GM12878 (cell line): ENCODE results near the gene VARS1. TPM values are rescaled to one million over a fixed set of nuclear protein-coding genes. Genes with fewer than 3 reads are reported as not detected.

ENCODE experiments used
- ATAC-seq: fragments of 200-7000 bp; cut with Tn5 transposase; 3 replicates; pipeline ENCODE4 v1.9.1; 2020; ENCODE audit warnings: mild to moderate bottlenecking, moderate library complexity
- BruUV-seq: library from RNA; stranded (reverse); fragments of 400-500 nt; replicated peaks from 2 replicates; lab custom pipeline; 2021; lab: Mats Ljungman, UMichigan
- CTCF ChIA-PET: fragments of 300-600 bp; sonication (Branson Sonifier 250); formaldehyde crosslinking; extraction: SDS; loops from one replicate; lab custom pipeline; 2021; ENCODE audit warnings: inconsistent platforms; lab: Yijun Ruan, JAX
- POLR2A ChIA-PET: fragments of 350-600 bp; formaldehyde crosslinking; extraction: SDS; loops from one replicate; lab custom pipeline; 2021; ENCODE audit warnings: inconsistent platforms; lab: Charles Lee
- RAD21 ChIA-PET: fragments of 300-600 bp; sonication (Branson Sonifier 250); formaldehyde crosslinking; loops from one replicate; lab custom pipeline; 2023; ENCODE audit warnings: antibody characterized with exemption; ENCODE audit not compliant: unreplicated experiment; lab: Charles Lee
- SMC1A ChIA-PET: fragments of 300-600 bp; sonication (Branson Sonifier 250); formaldehyde crosslinking; loops from one replicate; lab custom pipeline; 2023; ENCODE audit not compliant: unreplicated experiment, uncharacterized antibody; lab: Charles Lee
- DNase-seq: peaks from one replicate; pipeline ENCODE4 v3.0.0-alpha.2; 2011; ENCODE audit warnings: low read depth, low spot score
- FAIRE-seq: peaks from 3 replicates; lab custom pipeline; 2011; peaks lifted over from hg19 to GRCh38; lab: Jason Lieb, UNC
- H2AFZ ChIP-seq: 2 replicates; pipeline ENCODE4 v1.6.0; 2011; ENCODE audit warnings: low read depth, low read length, control low read depth; ENCODE audit not compliant: control insufficient read depth
- H3K27ac ChIP-seq: 2 replicates; pipeline ENCODE4 v1.5.1; 2011; ENCODE audit warnings: control low read depth; ENCODE audit not compliant: control insufficient read depth, insufficient read depth
- H3K27me3 ChIP-seq, 2 experiments: replicated peaks in 1 of 2; 2 replicates each; pipeline versions ENCODE4 v1.6.0 to v1.6.1; 2011; ENCODE audit warnings: low read length in 1 of 2; ENCODE audit not compliant: control insufficient read depth in 2 of 2, insufficient read depth in 2 of 2
- H3K36me3 ChIP-seq, 2 experiments: 2 replicates each; pipeline ENCODE4 v1.5.1; 2011; ENCODE audit warnings: low read length in 1 of 2; ENCODE audit not compliant: control insufficient read depth in 2 of 2, insufficient read depth in 2 of 2
- H3K4me1 ChIP-seq: 2 replicates; pipeline ENCODE4 v1.6.1; 2011; ENCODE audit warnings: mild to moderate bottlenecking, low read length, moderate library complexity, mixed read lengths; ENCODE audit not compliant: control insufficient read depth, insufficient read depth
- H3K4me2 ChIP-seq: 2 replicates; pipeline ENCODE4 v1.6.0; 2011; ENCODE audit warnings: control low read depth; ENCODE audit not compliant: control insufficient read depth, insufficient read depth
- H3K4me3 ChIP-seq: fragments of 200-600 bp; sonication (generic); 2 replicates; pipeline ENCODE4 v1.5.1; 2016
- H3K79me2 ChIP-seq: 2 replicates; pipeline ENCODE4 v1.6.0; 2011; ENCODE audit warnings: low read length; ENCODE audit not compliant: control insufficient read depth, insufficient read depth
- H3K9ac ChIP-seq: 2 replicates; pipeline ENCODE4 v1.8.0; 2011; ENCODE audit warnings: low read length, control low read depth, mixed read lengths; ENCODE audit not compliant: control insufficient read depth, insufficient read depth
- H3K9me3 ChIP-seq: replicated peaks from 3 replicates; pipeline ENCODE4 v1.5.1; 2011; ENCODE audit warnings: mild to moderate bottlenecking, low read length; ENCODE audit not compliant: control insufficient read depth, insufficient read depth
- H4K20me1 ChIP-seq: 2 replicates; pipeline ENCODE4 v1.6.0; 2011; ENCODE audit not compliant: control insufficient read depth, insufficient read depth
- CHD1 ChIP-seq: IDR thresholded peaks from 2 replicates; pipeline ENCODE4 v1.6.1; 2012; ENCODE audit warnings: low read depth, low read length, improper control_type of control experiment
- E2F4 ChIP-seq: IDR thresholded peaks from 2 replicates; pipeline ENCODE4 v1.6.1; 2012; ENCODE audit warnings: low read depth, low read length, improper control_type of control experiment
- EZH2 ChIP-seq: IDR thresholded peaks from 2 replicates; pipeline ENCODE4 v1.6.1; 2012; ENCODE audit warnings: low read depth, mild to moderate bottlenecking, control low read depth, inconsistent platforms, low read length, borderline replicate concordance; ENCODE audit not compliant: control insufficient read depth
- KAT2A ChIP-seq: conservative IDR thresholded peaks from 2 replicates; pipeline ENCODE4 v1.6.1; 2011; ENCODE audit warnings: low read depth, low read length; ENCODE audit not compliant: control insufficient read depth
- KLF5 ChIP-seq: fragments of 450-650 bp; IDR thresholded peaks from 2 replicates; pipeline ENCODE4 v1.6.1; 2014; ENCODE audit warnings: mild to moderate bottlenecking; ENCODE audit not compliant: partially characterized antibody
- PAX5 ChIP-seq: IDR thresholded peaks from 2 replicates; pipeline ENCODE4 v1.6.1; 2011; ENCODE audit warnings: low read depth, low read length, borderline replicate concordance
- SP1 ChIP-seq: IDR thresholded peaks from one replicate; pipeline ENCODE4 v1.6.1; 2011; ENCODE audit warnings: low read depth, low read length
- USF1 ChIP-seq: IDR thresholded peaks from 2 replicates; pipeline ENCODE4 v1.6.1; 2011; ENCODE audit warnings: borderline replicate concordance, low read depth, mild to moderate bottlenecking, moderate library complexity, mixed read lengths, low read length; ENCODE audit not compliant: insufficient read depth; ENCODE audit errors: extremely low read length
- ZBED1 ChIP-seq: IDR thresholded peaks from 2 replicates; pipeline ENCODE4 v1.6.1; 2016; ENCODE audit warnings: borderline replicate concordance
- ZSCAN29 ChIP-seq: fragments of 450-650 bp; IDR thresholded peaks from 2 replicates; pipeline ENCODE4 v1.6.1; 2017; ENCODE audit warnings: mild to moderate bottlenecking, moderate library complexity
- WGBS: methylation state at CpG from one replicate; pipeline ENCODE4 v1.1.6; 2016; ENCODE audit warnings: low lambda C conversion rate; ENCODE audit not compliant: insufficient replicate concordance, insufficient coverage; ENCODE audit errors: missing lambda C conversion rate; 5-methylcytosine and 5-hydroxymethylcytosine counted together
- in situ Hi-C: fragments of 300-500 bp; cut with MboI; formaldehyde crosslinking; loops from 9 replicates; pipeline ENCODE4 v1.14.3; 2018; ENCODE audit warnings: mixed read lengths
- intact Hi-C: fragments of 100-400 bp; cut with micrococcal nuclease; formaldehyde crosslinking; loops from one replicate; pipeline ENCODE4 v1.14.2; 2022; ENCODE audit not compliant: unreplicated experiment
- polyA plus RNA-seq, 11 experiments: library from polyadenylated mRNA; depleted of rRNA in 4 of 11; unstranded in 6 of 11; stranded (reverse) in 5 of 11; fragments of >200 nt; fragmentation: Nextera tagmentation in 4 of 11; fragmentation: Illumina TruSeq in 1 of 11; extraction: Ambion mirVana in 4 of 11; extraction: Trizol in 1 of 11; gene quantifications; 1 replicate in 1 of 11; 2 replicates in 10 of 11; pipeline versions ENCODE4 v1.2.1 to v1.2.3, GENCODE V29; 2011 to 2016; ENCODE audit warnings: inconsistent platforms in 2 of 11, missing spikeins in 2 of 11, low read depth in 1 of 11
- total RNA-seq, 4 experiments: library from RNA; depleted of rRNA in 3 of 4; stranded (reverse); fragments of >200 nt in 3 of 4; fragmentation: Illumina TruSeq in 1 of 4; extraction: Trizol in 1 of 4; gene quantifications; 2 replicates each; pipeline versions ENCODE4 v1.2.1 to v1.2.3, GENCODE V29; 2013 to 2021

VARS1 gene
- total and polyA plus RNA-seq, 10 of the 15 experiments (the other 5 are each of a cell fraction or from before 2014, with no cell fraction given), result 1.2 to 243 (median 80.7) TPM

GRCh38 chr6:31765559-31765909 is 30.0 kb downstream of the VARS1 start:
- no peaks in the 10 kb centered on the region for H3K4me1 ChIP-seq
- no peak for ATAC-seq
- no peak overlapping the region for H2AFZ ChIP-seq
- H3K27me3 ChIP-seq, result no peaks in the 10 kb centered on the region
- in situ Hi-C loops (no loop called here), intact Hi-C loops (no loop called here)
- 82% methylated on average over 8 of the region's 9 CpGs for WGBS
- no peaks in the 10 kb centered on the region for H4K20me1 ChIP-seq
- no peak for DNase-seq
- FAIRE-seq, result no peak
- no peak for TF ChIP-seq E2F4
- no peak for TF ChIP-seq ZSCAN29
- no peak overlapping the region for H3K9ac ChIP-seq
- ChIA-PET SMC1A (no interaction called here), POLR2A (no interaction called here), CTCF (interaction anchor here (0.7 kb wide), 1 partner anchor 191 kb away, joined by 4 read pairs; no protein-coding TSS in a partner anchor), RAD21 (no interaction called here)
- H3K36me3 ChIP-seq, result no peaks in the 10 kb centered on the region; a peak in 1 of 4 replicates
- no TSS peak for BruUV-seq
- no peaks in the 10 kb centered on the region for H3K9me3 ChIP-seq
- H3K4me3 ChIP-seq, result no peak overlapping the region
- no peak overlapping the region for H3K4me2 ChIP-seq
- H3K79me2 ChIP-seq, result no peaks in the 10 kb centered on the region
- no peak overlapping the region for H3K27ac ChIP-seq

- intact Hi-C loops (no loop called here), in situ Hi-C loops (no loop called here)
- H4K20me1 ChIP-seq, result no peaks in the 10 kb centered on the region
- DNase-seq (no peak), ATAC-seq (no peak), FAIRE-seq (no peak)
- no peaks in the 10 kb centered on the region for H3K4me1 ChIP-seq
- no peaks in the 10 kb centered on the region for H3K9me3 ChIP-seq
- H3K79me2 ChIP-seq, result no peaks in the 10 kb centered on the region
- ChIA-PET CTCF (no interaction called here), RAD21 (interaction anchor here (1.0 kb wide), 1 partner anchor 66 kb away, joined by 3 read pairs; no protein-coding TSS in a partner anchor), POLR2A (no interaction called here), SMC1A (no interaction called here)
- H3K27ac ChIP-seq, result no peak overlapping the region
- H3K4me2 ChIP-seq, result no peak overlapping the region
- TSS peak; percentile 67 for BruUV-seq
- no peak overlapping the region for H3K9ac ChIP-seq
- no peaks in the 10 kb centered on the region; a peak in 2 of 4 replicates for H3K36me3 ChIP-seq
- H2AFZ ChIP-seq, result no peak overlapping the region
- 57% methylated on average over 4 of the region's 4 CpGs for WGBS
- TF ChIP-seq USF1, result no peak
- TF ChIP-seq PAX5, result no peak
- no peak for TF ChIP-seq EZH2
- no peak for TF ChIP-seq CHD1
- no peak for TF ChIP-seq ZBED1
- no peak for TF ChIP-seq SP1
- no peak for TF ChIP-seq KLF5
- no peak for TF ChIP-seq KAT2A
- no peak overlapping the region for H3K4me3 ChIP-seq
- no peaks in the 10 kb centered on the region for H3K27me3 ChIP-seq
These were observed 31.4 kb downstream of the VARS1 start for GRCh38 chr6:31764198-31764597.
